Daoy (cell line): ENCODE measurements around the gene RALGPS1. TPM values are rescaled to one million over a fixed set of nuclear protein-coding genes. Genes with fewer than 3 reads are reported as not detected.

Experiments
- DNase-seq: peaks from one replicate; pipeline ENCODE4 v3.0.0-alpha.2; 2015; ENCODE audit warnings: low read depth
- total RNA-seq: library from RNA; depleted of rRNA; stranded (reverse); fragments of >200 nt; shearing (Covaris generic); gene quantifications from 2 replicates; pipeline ENCODE4 v1.2.3, GENCODE V29; 2014

The RALGPS1 gene
- total RNA-seq, 1 experiment from 2014 or later, result 4.9 TPM

DNA sequence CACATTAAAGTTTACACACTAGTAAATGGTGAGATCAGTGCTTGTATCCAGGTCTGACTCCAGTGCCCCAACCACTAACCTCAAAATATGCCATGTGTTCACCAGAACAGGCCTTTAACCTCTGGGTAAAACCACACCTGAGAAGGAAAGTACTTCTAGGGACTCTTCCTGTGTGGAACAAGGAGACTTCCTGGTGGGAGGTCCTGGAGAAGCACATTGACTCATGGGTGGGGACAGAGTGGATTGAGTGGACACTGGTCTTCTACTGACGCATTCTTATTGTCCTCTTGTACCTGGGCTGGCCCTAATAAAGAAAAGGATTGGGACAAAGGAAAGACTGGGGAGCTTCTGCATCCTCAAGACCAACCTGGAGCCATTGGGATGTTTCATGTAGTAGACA is 164.4 kb downstream of the RALGPS1 start:
- DNase-seq, result no peak

DNA sequence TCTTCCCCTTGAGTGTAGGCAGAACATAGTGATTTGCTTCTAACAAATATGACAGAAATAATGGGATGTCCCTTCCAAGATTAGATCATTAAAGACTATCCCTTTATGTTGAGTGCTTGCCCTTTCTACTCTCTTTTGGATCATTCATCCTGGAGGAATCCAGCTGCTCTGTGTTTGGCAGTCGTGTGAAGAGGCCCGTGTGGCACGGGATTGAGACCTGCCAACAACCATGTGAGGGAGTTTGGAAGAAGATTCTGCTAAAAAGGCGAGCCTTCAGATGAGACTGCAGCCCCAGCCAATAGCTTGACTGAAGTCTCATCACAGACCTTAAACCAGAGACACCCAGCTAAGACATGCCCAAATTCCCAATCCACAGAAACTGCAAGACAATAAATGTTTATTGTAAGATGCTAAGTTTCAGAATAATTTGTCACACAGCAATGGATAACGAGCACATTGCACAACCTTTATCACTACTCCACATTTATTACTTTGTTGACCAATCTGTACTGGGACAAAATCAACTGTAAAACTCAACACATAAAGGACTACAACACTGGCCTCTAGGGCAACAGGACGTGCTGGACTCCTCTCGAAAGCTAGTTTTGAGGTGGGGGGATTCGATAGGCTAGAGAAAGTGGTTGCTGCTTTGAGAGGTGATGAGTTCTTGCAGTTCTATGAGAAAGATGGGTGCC is 165.0 kb downstream of the RALGPS1 start:
- no peak for DNase-seq

DNA sequence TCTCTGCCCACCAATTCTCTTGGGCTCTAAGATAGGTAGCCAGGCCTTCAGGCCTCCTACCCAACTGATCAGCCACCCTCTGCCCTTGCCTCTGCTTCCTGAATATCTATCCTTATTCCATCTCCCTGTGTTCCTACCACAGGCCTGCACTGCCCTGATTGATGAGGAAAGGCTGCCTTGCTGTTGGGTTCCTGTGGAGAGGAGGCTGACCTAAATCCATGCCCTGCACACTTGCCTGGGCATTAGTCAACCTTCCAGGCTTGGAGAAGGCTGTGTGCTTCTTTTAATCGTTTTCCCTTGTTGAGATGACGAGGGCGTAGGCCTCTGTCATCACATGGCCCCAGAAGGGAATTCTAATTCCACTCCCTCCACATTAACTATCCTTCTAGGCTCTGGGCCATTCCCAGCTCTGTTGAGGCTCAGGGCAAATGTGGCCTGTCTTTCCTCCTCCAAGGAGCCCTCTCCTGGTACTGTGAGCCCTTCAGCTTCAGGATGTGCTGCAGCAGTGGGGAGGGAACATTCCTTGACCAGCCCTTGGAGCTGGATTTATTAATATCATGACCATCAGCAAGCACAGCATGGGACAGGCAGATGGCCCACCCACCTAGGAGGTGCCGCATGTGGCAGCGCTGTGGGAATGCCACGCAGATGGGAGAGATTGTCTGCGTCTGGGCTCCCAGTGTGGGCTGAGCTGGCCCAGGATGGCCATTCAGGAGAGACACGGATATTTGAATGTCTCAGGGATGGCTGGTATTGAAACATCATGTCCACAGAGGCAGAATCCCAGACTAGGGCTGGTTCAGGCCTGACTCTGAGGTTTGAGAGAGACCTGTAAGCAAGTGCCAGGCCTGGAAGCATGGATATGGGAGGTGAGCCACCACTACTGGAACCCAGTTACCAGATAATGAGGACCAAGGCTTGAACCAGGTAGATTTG is 166.9 kb downstream of the RALGPS1 start:
- no peak for DNase-seq

DNA sequence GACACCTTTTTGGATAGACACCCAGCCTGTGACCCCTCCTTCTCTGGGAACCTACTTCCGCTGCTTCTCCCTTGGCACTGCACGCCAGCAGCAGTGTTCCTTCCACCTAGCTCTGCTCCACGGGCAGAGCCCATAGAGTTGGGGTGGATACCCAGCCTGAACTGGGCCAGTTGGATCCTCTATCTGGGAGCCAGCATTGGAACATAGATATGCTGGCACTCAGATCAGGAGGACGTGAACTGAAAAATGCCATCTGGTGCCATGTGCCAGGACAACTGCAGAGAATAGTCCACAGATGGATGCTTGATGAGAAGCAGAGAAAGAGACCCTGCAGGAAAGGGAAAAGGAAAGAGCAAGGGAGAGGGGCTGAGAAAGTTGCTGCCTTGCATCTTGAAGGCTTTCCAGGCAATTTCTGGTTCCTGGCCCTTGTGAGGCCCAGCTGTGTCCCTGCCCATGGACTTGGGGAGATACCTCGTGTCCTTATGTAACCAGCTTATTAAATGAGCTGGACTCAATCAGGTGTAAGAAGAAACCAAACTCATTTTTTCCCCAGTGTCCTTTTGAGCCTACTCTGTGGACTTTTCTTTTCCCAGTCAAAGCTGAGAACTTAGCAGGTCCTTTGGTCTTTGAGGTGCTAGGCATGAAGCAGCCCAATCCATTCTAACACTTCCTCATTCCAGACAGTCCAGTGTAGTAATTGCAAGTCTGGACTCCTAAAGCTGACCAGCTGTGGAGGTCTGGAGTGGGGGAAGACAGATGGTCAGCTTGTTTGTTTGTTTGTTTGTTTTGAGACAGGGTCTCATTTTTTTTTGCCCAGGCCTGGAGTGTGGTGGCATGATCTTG is 168.8 kb downstream of the RALGPS1 start:
- DNase-seq, result no peak

DNA sequence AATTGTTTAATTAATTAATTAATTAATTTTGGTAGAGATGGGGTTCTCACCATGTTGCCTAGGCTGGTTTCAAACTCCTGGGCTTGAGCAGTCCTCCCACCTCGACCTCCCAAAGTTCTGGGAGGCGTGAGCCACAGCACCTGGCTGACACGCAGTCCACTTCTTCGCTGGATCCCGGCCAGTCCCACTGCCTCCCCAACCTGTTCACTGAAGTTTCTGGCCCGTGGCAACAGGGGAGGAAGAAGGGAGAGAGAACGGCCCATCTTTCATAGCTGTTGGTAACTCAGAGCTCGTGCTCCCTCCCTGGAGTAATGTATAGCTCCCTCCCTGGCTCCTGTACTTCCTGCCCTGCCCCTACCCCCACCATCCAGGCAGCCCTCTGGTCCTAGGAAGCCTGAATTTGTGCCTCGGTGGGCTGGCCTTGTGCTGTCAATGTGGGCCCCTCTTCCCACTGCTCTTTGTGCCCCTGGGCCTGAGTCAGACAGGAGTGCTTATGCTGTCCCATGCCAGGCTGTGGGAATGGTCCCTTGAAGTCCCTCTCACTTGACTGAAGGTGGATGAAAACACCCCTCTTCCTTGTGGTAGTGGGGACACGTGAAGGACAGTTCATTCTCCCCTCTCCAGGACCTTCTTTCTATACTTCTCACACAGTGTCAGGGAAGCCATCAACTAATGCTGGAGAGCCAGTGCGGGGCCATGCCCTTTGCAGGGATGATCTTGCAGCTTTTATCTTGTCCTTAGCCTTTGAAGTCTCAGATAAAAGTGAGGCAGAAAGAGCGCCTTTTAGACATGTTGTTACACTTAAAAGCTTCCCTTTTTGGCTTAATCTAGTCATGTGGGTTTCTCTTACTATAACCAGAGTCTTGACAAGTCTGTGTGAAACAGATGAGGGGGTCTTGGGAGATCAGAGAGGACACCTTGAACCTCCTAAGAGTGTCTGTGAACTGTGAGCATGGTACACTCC is 169.8 kb downstream of the RALGPS1 start:
- DNase-seq, result no peak

DNA sequence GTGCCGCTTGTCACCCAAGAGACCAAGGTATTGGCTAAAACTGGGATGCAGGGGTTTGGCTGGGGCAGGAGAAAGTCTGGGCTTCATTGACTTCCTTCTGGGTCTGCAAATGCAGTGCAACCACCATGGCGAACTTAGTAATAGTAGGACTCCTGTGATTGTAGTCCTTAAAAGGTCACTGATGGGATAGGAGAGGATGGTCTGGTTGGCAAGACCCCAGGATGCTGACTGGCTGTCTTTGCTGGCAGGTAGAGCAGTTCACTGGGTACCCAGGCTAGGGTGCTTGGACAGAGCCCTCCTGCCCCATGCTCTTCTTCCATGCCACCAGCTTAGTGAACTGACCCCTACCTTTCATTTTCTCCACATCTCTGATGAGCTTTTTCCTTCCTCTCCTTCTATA is 170.6 kb downstream of the RALGPS1 start:
- DNase-seq, result no peak

DNA sequence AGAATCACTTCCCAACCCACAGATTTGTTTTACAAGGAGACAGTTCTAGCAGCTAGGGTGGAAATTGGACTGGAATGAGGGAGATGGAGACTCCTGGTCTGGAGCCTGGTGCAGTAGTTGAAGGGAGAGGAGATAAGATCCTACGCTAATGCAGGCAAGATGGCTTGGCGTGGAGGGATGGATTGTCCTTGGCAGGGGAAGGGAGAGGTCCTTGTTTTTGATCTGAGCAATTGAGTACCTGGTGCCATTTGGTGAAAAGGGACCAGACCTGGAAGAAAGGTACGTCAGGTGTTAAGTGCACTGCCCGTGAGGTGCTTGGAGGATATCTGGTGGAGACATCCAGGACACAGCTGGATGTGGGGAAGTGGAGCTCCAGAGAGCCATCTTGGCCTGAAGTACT is 172.2 kb downstream of the RALGPS1 start:
- DNase-seq, result no peak

DNA sequence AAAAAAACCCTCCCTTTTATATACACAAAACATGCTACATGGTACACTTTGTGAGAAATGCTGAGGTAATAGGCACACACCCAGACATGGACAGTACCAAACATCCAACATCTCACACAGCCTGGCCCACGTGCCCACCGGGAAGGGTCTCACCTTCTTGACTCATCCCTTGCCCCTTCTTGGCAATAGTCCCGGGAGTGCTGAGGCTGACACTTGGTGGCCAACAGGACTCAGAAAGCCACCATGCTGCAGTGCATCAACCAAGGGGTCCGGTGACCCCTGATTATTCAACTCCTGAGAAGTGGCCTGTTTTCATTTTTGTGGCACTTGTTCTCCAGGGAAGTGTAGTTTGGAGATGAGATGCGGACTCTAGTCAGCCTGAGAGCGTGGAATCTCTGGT is 172.8 kb downstream of the RALGPS1 start:
- DNase-seq, result no peak

DNA sequence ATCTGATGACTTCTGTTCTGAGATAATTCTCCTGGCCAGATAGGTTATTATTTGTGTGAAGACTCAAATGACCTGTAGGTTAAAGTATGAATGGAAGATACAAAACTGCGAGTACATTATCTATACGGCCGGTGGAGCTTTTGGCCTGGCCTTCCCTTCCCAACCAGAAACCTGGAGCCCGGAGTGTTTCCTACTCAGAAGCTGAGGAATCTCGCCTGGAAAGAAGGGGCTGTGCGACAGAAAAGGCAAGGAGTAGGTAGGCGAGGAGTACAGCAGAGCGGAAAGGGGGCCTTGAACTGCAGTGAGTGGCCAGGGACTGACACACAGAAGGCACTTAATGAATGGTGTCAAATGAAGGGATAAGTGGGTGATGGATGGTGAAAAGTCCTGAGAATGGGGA is 173.3 kb downstream of the RALGPS1 start:
- no peak for DNase-seq

DNA sequence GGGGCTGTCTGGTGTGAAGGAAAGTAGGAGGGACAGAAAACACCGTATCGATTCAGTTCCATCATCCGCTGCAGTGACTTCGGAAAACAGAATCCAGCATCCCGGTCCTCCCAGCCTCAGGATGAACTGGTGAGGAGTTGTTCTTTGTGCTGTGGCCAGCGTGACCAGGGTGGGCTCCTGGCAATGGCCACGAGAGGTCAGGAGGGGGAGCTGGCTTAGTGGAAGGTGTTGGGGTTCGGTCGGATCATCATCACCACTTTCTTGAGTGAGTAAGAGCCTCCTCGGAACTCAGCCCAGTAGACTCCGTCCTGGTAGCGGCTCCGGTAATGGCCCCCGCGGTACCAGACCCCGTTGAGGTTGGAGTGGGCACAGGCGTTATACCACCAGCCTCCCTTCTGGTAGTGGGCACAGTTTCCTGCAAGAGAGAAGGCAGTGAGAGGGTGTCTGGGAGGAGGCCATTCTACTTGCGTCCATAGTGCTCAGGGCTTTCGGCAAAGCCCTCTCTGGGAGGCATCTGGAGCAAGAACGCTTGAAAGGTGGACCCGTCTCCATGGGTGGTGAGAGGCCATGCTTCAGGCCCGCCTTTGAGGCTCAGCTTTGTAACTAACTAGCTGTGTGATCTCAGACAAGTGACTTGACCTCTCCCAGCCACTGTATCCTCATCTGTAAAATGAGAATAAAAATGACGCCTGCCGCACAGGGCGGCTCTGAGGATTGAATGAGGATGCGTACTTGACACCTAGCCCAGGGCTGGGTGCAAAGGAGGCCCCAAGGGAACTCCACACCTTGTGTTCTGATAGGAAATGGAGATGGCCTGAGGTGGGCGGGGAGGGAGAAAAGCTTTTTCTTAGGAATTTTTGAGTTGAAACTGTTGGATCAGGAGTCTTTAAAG is 174.4 kb downstream of the RALGPS1 start:
- no peak for DNase-seq

DNA sequence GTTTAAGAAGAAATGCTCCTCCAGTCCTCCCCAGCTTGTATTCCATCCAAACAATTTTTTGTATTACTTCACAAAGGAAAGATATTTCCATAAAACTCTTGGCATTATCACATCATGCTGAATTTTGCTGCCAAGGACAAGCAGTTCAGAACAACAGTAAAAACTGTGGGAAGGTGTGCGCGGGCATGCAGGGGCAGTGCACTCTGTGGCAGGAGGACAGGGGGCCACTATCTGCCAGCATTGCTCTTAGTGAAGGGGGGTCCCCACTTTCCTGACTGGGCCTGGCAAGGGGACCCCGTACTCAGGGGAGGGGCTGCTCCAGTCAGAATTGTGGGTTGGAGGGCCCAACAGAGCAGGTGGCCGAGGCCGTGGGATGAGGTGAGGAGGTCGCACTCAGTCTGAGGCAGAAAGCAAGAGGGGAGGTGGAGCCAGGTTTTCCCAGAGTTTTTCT is 175.1 kb downstream of the RALGPS1 start:
- no peak for DNase-seq

DNA sequence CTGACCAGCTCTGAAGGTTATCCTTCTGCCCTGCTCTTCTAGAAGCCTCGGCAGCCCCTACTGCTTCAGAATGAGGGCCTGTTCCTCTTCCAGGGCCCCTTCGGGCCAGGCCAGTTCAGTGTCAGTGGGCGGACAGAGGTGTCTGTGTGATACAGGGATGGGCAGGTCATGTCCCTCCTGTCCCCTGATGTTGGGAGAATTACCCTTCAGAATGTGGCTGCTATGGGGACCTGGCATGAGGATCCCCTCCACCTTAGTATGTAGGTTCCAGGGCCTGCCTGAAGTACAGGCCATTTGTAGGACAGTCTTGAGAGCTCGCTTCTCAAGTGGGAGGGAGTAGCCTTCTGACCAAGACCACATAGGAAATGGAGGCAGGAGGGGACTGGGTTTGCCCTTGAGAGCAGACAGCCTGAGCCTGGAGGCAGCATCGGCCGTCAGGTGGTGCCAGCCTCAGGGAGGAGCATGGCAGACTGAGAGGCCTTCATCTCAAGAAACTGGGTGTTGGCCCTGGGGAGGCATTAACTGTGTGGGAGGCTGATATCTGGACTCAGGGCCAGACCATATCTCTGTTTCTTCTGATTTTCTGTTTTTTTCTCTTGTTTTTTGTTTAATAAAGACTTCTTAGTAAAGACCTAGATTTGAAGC is 175.9 kb downstream of the RALGPS1 start:
- DNase-seq, result no peak

DNA sequence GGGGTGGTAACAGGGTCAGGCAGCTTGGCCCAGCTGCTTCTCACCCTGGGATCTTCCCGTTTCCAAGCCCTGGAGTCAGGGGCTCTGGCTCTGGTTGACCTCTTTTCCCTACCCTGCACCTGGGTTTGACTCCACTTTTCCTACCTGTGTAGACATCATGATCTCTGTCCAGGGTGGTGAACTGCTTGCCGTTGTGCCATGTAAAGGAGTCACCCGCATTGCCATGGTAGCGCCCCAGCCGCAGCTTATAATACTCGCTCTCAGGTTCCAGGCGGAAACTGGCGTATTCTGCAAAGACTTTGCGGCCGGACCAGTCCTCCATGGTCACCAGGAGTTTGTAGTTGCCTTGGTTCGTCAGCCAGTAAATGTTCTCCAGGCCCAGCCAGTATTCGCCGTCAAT is 176.9 kb downstream of the RALGPS1 start:
- no peak for DNase-seq

DNA sequence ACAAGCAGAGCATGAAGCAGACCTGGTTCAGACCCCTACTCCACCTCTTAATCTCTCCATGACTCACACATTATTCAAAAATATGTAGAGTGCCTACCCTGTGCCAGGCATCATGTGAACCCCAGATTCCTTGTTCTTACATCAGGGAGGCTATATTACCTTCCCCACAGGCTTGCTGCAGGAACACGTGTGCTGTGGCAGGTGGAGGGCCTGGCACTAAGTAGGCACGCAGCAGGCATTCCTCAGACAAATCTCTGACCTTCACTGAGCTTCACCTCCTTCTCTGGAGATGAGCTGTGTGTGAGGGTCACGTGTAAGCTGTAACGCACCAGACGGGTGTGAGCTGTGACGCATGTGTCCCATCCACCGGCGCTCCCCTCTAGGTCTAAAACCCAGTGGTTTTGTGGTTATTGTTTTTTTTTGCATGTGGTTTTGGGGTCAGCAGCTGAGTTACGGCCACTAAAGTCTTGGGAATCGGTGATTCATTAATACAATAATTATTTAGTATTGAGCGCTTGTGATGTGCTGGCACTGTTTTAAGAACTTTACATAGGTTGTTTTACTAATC is 177.5 kb downstream of the RALGPS1 start:
- no peak for DNase-seq

DNA sequence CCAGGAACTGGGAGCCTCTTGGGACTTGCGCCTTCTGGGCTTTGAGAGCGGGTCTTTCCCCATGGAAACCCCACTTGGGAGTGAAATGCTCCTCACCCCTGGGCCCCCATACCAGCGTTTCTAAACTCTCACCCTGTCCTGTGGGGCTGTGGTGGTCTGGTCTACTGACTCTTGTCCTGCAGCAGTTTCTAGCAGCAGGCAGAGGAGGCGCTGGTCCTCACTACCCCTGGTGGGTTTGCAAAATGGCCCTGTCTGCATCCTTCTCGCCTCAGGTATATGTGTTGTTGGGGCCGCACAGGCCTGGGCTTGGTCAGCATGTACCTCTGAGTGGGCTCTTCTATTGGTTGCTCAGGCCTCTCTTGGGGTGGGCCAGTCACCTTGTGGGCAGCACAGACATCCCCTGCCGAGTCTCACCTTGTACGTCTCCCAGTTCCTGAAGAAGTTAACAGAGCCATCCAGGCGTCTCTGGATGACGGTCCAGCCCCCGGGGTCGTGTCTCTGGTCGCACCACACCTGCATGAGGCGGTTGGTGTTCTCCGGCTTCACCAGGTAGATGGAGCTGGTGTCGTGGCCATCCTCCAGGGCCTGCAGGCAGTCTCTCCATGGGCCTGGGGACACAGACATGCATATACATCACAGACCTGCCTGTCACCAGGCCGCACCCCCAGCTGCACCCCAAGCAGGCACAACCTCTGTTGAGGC is 178.9 kb downstream of the RALGPS1 start:
- no peak for DNase-seq

DNA sequence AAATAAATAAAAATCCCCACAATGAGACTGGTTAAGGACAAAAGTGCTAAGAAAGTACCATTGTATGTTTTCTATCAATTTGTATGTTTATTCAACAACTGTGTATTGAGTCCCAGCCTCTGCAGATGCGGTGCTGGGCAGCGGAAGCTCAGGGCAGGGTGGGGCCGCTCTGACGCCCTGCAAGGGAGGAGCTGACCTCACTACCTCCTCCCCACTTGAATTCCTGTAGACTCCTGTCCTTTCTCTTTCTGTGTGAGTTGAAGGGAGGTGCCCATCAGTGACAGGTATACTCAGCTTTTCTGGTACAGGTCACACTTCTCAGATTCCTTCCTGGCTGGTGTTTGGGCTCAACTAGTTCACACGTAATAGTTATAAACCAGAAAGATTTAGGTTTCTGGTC is 180.8 kb downstream of the RALGPS1 start:
- DNase-seq, result no peak

DNA sequence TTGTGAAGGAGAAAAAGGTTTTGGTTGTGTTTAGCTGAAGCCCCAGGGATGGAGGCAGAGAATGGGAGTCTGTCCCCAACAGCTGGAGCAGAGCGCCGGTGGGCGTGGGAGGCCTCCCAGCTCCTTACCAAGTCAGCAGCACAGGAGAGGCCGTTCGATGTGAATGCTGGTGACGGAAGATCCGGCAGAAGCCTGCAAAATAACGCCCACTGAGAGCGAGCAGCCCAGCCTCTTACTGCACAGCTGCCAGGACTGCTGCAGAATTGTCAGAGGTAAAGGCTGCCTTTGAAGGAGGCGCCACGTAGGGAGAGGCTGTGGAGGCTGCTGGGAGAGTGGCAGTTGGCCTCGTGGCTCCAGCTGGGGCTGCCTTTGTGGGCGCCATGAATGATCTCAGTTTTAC is 181.6 kb downstream of the RALGPS1 start:
- DNase-seq, result no peak

DNA sequence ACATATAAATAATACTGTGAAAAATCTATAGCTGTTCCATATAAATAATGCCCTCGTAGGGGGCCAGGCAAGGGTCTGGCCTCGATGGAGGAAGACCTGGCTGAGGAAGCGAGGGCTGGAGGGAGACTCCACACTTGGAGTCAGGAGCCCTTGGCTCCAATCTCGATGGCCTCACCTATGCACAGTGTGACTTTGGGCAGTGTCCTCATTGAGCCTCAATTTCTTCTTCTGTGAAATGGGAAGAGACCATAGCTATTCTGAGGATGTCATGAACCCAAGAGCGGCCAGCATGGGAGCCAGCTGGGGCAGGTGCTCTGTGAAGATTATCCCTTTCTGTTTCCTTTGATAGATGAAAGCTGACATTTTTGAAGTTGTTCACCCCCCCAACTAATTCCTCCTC is 183.1 kb downstream of the RALGPS1 start:
- no peak for DNase-seq
